A673 (cell line): ENCODE results near the gene MEAF6. TPM values are rescaled to one million over a fixed set of nuclear protein-coding genes. Genes with fewer than 3 reads are reported as not detected.

Source experiments
- BruUV-seq: library from RNA; stranded (reverse); fragments of 400-500 nt; replicated peaks from 2 replicates; lab custom pipeline; 2021; lab: Mats Ljungman, UMichigan
- CTCF ChIA-PET: fragments of 300-600 bp; sonication (Branson Sonifier 250); formaldehyde crosslinking; loops from one replicate; lab custom pipeline; 2022; ENCODE audit warnings: antibody characterized with exemption; lab: Charles Lee
- POLR2A ChIA-PET: fragments of 300-600 bp; sonication (Branson Sonifier 250); formaldehyde crosslinking; loops from one replicate; lab custom pipeline; 2022; ENCODE audit warnings: antibody characterized with exemption; ENCODE audit not compliant: low non-redundant PET; lab: Charles Lee
- DNase-seq: peaks from one replicate; pipeline ENCODE4 v3.0.0-alpha.2; 2015; ENCODE audit warnings: low spot score
- H3K27ac ChIP-seq: fragments of 200-600 bp; sonication (generic); 2 replicates; pipeline ENCODE4 v1.5.1; 2016; ENCODE audit warnings: mixed run types, low read depth, mild to moderate bottlenecking, mixed read lengths, antibody characterized with exemption, low read length; ENCODE audit not compliant: poor library complexity, severe bottlenecking
- H3K27me3 ChIP-seq: fragments of 200-600 bp; sonication (generic); replicated peaks from 2 replicates; pipeline ENCODE4 v1.6.1; 2017; ENCODE audit warnings: mixed run types, low read depth, mild to moderate bottlenecking, mixed read lengths, antibody characterized with exemption, low read length; ENCODE audit not compliant: insufficient read depth, poor library complexity
- H3K36me3 ChIP-seq: fragments of 200-600 bp; sonication (generic); 2 replicates; pipeline ENCODE4 v1.6.1; 2016; ENCODE audit warnings: mixed run types, mild to moderate bottlenecking, mixed read lengths, antibody characterized with exemption, low read length; ENCODE audit not compliant: insufficient read depth, poor library complexity, severe bottlenecking
- H3K4me1 ChIP-seq: fragments of 200-600 bp; sonication (generic); 2 replicates; pipeline ENCODE4 v1.6.1; 2017; ENCODE audit warnings: mixed run types, mild to moderate bottlenecking, mixed read lengths, antibody characterized with exemption, low read length; ENCODE audit not compliant: insufficient read depth, poor library complexity, severe bottlenecking
- H3K4me3 ChIP-seq: fragments of 200-600 bp; sonication (generic); 2 replicates; pipeline ENCODE4 v1.5.1; 2016; ENCODE audit warnings: low read depth, mixed run types, mild to moderate bottlenecking, mixed read lengths, low read length; ENCODE audit not compliant: poor library complexity, severe bottlenecking
- H3K9me3 ChIP-seq: fragments of 200-600 bp; sonication (generic); 2 replicates; pipeline ENCODE4 v1.6.1; 2016; ENCODE audit warnings: mixed run types, low read depth, mild to moderate bottlenecking, mixed read lengths, antibody characterized with exemption, low read length; ENCODE audit not compliant: poor library complexity, severe bottlenecking
- EZH2 ChIP-seq: fragments of 200-600 bp; sonication (generic); IDR thresholded peaks from 2 replicates; pipeline ENCODE4 v1.6.1; 2017; ENCODE audit warnings: borderline replicate concordance, low read depth, mild to moderate bottlenecking, mixed read lengths, antibody characterized with exemption, low read length; ENCODE audit not compliant: poor library complexity, severe bottlenecking
- intact Hi-C: fragments of 100-400 bp; cut with micrococcal nuclease; formaldehyde crosslinking; loops from one replicate; pipeline ENCODE4 v1.10.0; 2022; ENCODE audit not compliant: unreplicated experiment
- total RNA-seq: library from RNA; stranded (reverse); gene quantifications from 2 replicates; pipeline ENCODE4 v1.2.3, GENCODE V29; 2021
- TF ChIP-seq, protein P1 (sequence below): fragments of 300-800, 200-600 bp; sonication (generic); conservative IDR thresholded peaks from 2 replicates; pipeline ENCODE4 v1.5.1; 2017; ENCODE audit warnings: low read depth, mild to moderate bottlenecking, antibody characterized with exemption, low read length, moderate library complexity, mixed read lengths

The MEAF6 gene
- total RNA-seq, 1 experiment from 2014 or later = 73.8 TPM

DNA sequence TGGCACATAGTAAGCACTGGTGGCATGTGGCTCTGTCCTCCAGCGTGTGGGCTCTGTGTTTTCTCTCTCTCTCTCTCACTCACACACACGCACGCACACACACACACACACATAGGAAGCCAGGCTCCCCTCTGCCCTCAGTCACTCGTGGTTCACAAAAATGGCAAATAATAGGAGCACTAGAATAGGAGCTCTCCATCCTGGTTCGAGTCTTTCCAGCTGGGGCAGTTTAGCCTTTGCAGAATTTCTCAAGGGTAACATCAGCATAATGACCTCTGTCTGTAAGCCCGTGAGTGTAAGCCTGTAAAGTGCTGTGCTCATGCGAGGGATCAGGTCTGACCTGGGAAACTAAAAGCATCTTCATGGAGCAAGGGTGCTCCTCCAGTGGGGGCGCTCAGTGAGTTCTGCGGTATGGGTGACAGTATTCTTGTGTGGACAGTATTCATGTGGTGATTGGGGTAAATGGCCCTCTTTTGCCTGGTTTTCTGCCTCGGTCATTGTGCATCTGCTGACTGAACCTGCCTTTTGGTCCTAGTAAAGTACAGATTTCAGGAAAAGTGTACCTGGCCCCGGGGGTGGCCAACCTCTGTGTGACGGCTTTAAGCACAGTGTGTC is 41.0 kb downstream of the MEAF6 start:
- Histone ChIP-seq H3K27ac (no peak overlapping the region), H3K4me3 (peak overlapping the region; percentile 75), H3K27me3 (no peaks in the 10 kb centered on the region), H3K4me1 (peaks cover 52% of the 10 kb centered on the region), H3K9me3 (no peaks in the 10 kb centered on the region), H3K36me3 (peaks cover 3% of the 10 kb centered on the region)
- TSS peak; percentile 19 for BruUV-seq
- intact Hi-C loops = no loop called here
- POLR2A ChIA-PET = no interaction called here
- CTCF ChIA-PET = interaction anchor here (0.6 kb wide), 1 partner anchor 545 kb away, joined by 3 read pairs; no protein-coding TSS in a partner anchor
- peak; percentile 29 for DNase-seq
- TF ChIP-seq, protein P1, sequence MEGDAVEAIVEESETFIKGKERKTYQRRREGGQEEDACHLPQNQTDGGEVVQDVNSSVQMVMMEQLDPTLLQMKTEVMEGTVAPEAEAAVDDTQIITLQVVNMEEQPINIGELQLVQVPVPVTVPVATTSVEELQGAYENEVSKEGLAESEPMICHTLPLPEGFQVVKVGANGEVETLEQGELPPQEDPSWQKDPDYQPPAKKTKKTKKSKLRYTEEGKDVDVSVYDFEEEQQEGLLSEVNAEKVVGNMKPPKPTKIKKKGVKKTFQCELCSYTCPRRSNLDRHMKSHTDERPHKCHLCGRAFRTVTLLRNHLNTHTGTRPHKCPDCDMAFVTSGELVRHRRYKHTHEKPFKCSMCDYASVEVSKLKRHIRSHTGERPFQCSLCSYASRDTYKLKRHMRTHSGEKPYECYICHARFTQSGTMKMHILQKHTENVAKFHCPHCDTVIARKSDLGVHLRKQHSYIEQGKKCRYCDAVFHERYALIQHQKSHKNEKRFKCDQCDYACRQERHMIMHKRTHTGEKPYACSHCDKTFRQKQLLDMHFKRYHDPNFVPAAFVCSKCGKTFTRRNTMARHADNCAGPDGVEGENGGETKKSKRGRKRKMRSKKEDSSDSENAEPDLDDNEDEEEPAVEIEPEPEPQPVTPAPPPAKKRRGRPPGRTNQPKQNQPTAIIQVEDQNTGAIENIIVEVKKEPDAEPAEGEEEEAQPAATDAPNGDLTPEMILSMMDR = no peak
- TF ChIP-seq EZH2 = no peak

DNA sequence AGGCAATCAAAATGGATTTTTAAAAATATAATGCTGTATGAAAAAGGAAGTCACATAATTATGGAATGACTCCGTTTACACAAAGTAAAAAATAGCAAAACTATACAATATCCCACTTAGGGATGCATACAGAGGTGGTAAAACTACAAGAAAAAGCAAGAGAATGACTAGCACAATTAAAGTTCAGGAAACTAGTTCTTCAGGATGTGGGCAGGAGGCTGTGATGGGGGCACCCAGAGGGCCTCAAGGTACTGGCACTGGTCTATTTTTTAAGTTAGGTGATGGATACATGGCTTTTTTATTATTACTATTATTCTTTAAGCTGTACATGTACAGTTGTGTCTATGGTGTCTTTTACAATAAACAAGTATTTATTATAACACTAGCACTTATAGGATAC is 41.6 kb downstream of the MEAF6 start:
- no peak for DNase-seq
- Histone ChIP-seq H3K4me3 (no peak overlapping the region), H3K9me3 (no peaks in the 10 kb centered on the region), H3K36me3 (no peaks in the 10 kb centered on the region), H3K4me1 (peaks cover 52% of the 10 kb centered on the region), H3K27ac (no peak overlapping the region), H3K27me3 (no peaks in the 10 kb centered on the region)
- no TSS peak for BruUV-seq
- ChIA-PET CTCF (interaction anchor here (0.6 kb wide), 1 partner anchor 546 kb away, joined by 3 read pairs; no protein-coding TSS in a partner anchor), POLR2A (no interaction called here)
- TF ChIP-seq EZH2 = no peak
- TF ChIP-seq, protein P1 = no peak
- intact Hi-C loops = no loop called here

- TF ChIP-seq, protein P1 = no peak
- no peak for TF ChIP-seq EZH2
- ChIA-PET CTCF (interaction anchor here (0.8 kb wide), 2 partner anchors 15 to 37 kb away, joined by 3 to 5 read pairs; no protein-coding TSS in a partner anchor), POLR2A (interaction anchor here (0.7 kb wide), 1 partner anchor 188 kb away, joined by 3 read pairs; no protein-coding TSS in a partner anchor)
- Histone ChIP-seq H3K4me1 (peaks cover 46% of the 10 kb centered on the region), H3K36me3 (no peaks in the 10 kb centered on the region), H3K4me3 (no peak overlapping the region), H3K9me3 (no peaks in the 10 kb centered on the region), H3K27ac (peak overlapping the region; percentile 5), H3K27me3 (no peaks in the 10 kb centered on the region)
- BruUV-seq = no TSS peak
- peak; percentile 29 for DNase-seq
- intact Hi-C loops = no loop called here
Measured at GRCh38 chr1:37472281-37472680, 42.3 kb downstream of the MEAF6 start.
